GM19328 (cell line): ENCODE data around the gene NUBPL.
"Not testable (repeated sequence)": the region's sequence is repeated elsewhere in the genome, so short reads cannot be mapped to it uniquely, and the experiment has no call there.

Source experiments
- ATAC-seq: cut with Tn5 transposase; IDR thresholded peaks from one replicate; pipeline ENCODE4 v1.9.1; 2021; ENCODE audit warnings: mild to moderate bottlenecking, moderate library complexity; ENCODE audit not compliant: unreplicated experiment

Gene NUBPL

GRCh38 chr14:31578266-31578665 is 17.1 kb downstream of the NUBPL start:
- no peak for ATAC-seq

GRCh38 chr14:31578792-31579501 is 17.7 kb downstream of the NUBPL start:
- ATAC-seq: no peak

DNA sequence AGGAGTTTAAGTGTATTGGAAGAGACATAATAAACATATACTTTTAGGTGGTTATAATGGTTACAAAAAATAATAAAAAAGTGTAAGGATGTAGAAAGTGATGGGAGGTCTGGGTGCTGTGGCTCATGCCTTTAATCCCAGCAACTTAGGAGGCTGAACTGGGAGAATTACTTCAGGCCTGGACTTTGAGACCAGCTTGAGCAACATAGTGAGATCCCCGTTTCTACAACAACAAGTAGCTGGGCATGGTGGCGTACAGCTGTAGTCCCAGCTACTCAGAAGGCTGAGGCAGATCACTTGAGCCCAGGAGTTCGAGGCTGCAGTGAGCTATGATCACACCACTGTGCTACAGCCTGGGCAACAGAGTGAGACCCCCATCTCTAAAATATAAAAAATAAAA is 19.0 kb downstream of the NUBPL start:
- no peak for ATAC-seq

DNA sequence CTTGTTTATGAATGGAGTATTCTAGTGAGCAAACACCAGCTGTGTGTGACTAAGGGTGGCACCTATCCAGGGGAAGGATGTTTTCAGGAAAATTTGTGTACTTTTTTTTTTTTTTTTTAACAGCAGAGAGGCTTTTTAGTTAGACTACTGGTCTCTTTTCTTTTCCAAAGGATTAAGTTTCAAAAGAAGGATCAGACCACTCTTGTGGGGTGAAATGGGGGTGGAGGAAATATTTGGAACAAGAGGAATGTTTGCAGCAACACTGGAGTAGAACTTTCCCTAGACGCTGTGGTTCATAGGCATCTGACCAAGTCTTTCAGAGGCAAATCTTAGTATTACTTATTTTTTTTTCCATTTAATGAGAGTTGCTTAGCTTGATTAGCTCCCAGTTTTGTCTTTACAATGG is 21.1 kb downstream of the NUBPL start:
- no peak for ATAC-seq

GRCh38 chr14:31582836-31583452 is 21.7 kb downstream of the NUBPL start:
- no peak for ATAC-seq

- no peak for ATAC-seq
These were observed 29.0 kb downstream of the NUBPL start for GRCh38 chr14:31590206-31590605.

- ATAC-seq: no peak
These were observed 30.9 kb downstream of the NUBPL start for GRCh38 chr14:31592122-31592521.

DNA sequence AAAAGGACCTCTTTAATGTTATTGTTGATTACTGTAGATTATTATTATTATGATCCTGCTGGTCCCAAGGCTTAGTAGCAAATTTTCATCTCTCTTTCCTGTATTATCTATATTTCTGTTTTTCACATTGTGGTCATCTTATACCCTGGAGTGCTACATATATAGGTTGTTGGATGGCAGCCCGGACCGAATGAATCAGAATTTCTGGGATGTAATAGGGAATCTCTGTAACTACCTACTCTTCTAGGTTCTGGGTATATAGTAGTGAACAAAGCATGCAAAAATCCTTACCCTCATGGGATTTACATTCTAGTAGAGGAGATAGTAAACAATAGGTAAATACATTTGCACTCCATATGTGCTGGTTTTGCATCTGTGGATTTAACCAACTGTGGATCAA is 31.4 kb downstream of the NUBPL start:
- ATAC-seq: no peak

DNA sequence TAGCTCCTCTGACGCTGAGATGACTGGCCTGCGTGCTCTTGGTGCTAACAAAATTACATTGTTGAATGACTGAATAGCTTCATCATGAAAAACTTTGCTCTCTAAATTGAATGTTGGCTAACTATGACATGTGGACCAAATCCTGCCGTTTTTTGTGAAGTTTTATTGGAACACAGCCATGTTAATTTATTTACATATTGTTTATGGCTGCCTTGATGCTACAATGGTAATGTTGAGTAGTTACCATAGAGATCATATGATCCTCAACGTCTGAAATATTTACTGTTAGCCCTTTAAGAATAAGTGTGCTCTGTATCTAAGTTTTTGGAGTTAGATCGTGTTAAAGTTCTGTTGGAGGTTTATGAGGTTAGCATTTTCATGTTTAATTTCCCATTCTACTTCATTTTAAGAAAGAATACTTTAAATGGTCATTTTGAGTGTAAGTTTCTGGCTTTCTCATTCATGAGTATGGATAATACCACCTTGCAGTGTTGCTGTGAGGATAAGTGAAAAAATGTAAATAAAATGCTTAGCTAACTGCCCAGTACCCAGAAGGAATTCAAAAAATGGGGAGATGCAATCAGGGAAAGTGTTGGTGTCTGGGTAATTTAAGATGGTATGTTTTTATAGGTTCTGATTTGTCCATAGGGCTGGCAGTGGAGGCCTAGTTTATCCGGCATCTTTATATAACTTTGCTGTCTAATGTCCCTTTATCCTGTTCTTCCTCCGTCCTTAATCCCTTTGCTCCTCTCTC is 35.3 kb downstream of the NUBPL start:
- ATAC-seq: no peak

GRCh38 chr14:31605702-31606101 is 44.5 kb downstream of the NUBPL start:
- no peak for ATAC-seq

GRCh38 chr14:31611778-31612433 is 50.7 kb downstream of the NUBPL start:
- no peak for ATAC-seq

GRCh38 chr14:31613188-31613587 is 52.0 kb downstream of the NUBPL start:
- no peak for ATAC-seq

- ATAC-seq: not testable (repeated sequence)
These were observed 57.7 kb downstream of the NUBPL start for GRCh38 chr14:31618884-31619283.

- no peak for ATAC-seq
These were observed 58.2 kb downstream of the NUBPL start for GRCh38 chr14:31619440-31619839.

GRCh38 chr14:31620898-31621297 is 59.7 kb downstream of the NUBPL start:
- ATAC-seq: not testable (repeated sequence)

GRCh38 chr14:31622060-31622459 is 60.9 kb downstream of the NUBPL start:
- ATAC-seq: no peak

GRCh38 chr14:31652900-31653299 is 91.7 kb downstream of the NUBPL start:
- not testable (repeated sequence) for ATAC-seq

- ATAC-seq: no peak
These were observed 96.7 kb downstream of the NUBPL start for GRCh38 chr14:31657917-31658316.

GRCh38 chr14:31659278-31659677 is 98.1 kb downstream of the NUBPL start:
- no peak for ATAC-seq

DNA sequence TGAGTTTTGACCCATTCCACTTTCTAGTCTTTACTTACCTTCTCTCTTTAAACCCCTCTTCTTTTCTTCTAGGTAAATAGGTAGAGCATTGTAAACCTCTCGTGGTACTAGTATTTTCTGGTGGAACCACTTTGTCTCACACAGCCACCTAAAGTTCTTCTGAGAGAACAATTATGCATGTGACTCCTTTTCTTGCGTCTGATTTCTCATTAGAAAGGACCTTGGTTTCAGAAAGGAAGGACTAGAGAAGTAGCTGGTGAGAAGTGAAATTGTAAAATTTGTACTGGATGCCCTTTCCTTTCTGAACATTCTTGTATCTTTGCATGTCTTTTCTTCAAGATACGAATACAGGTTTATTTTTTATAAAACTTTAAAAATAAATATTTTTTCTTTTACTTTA is 99.0 kb downstream of the NUBPL start:
- ATAC-seq: no peak

- no peak for ATAC-seq
These were observed 99.5 kb downstream of the NUBPL start for GRCh38 chr14:31660728-31661127.
